Ovary (tissue), 9 donors: ENCODE data around the gene ERN1. TPM values are rescaled to one million over a fixed set of nuclear protein-coding genes. Genes with fewer than 3 reads are reported as not detected.

Experiments
- DNase-seq, 5 donors: peaks; one replicate each; pipeline ENCODE4 v3.0.0-alpha.2; 2019 to 2020
- H3K27ac ChIP-seq, 2 donors: fragments of 200-600 bp; one replicate each; pipeline versions ENCODE4 v1.5.1 to v1.8.0; 2019 to 2022
- H3K27me3 ChIP-seq: fragments of 200-600 bp; one replicate; pipeline ENCODE4 v1.8.0; 2022
- H3K36me3 ChIP-seq: fragments of 200-600 bp; sonication (generic); one replicate; pipeline ENCODE4 v1.5.1; 2019
- H3K4me1 ChIP-seq: one replicate; pipeline ENCODE4 v1.8.1; 2013; ENCODE audit warnings: mild to moderate bottlenecking, moderate library complexity; ENCODE audit not compliant: insufficient read depth
- H3K4me3 ChIP-seq: fragments of 200-600 bp; sonication (generic); one replicate; pipeline ENCODE4 v1.5.1; 2017
- H3K9me3 ChIP-seq, 2 donors: fragments of 200-600 bp in 1 of 2; sonication (generic) in 1 of 2; one replicate each; pipeline versions ENCODE4 v1.5.1 to v1.8.1; 2013 to 2019; ENCODE audit warnings: mild to moderate bottlenecking in 1 of 2, moderate library complexity in 1 of 2
- EP300 ChIP-seq: sonication (generic); formaldehyde crosslinking; IDR thresholded peaks from one replicate; pipeline ENCODE4 v1.6.1; 2017; ENCODE audit warnings: antibody characterized with exemption
- POLR2A ChIP-seq: fragments of 450-650 bp; IDR thresholded peaks from one replicate; pipeline ENCODE4 v1.6.1; 2017; ENCODE audit warnings: antibody characterized with exemption, mild to moderate bottlenecking, moderate library complexity
- WGBS, 3 donors: extraction: QIAGEN DNeasy Blood & Tissue Kit in 1 of 3; methylation state at CpG; one replicate each; pipeline versions ENCODE4 v1.1.5 to v1.1.7; 2013 to 2017; 5-methylcytosine and 5-hydroxymethylcytosine counted together
- intact Hi-C, 4 donors: fragments of 100-400 bp; cut with DNase I; formaldehyde crosslinking; loops; one replicate each; pipeline versions ENCODE4 v1.11.0 to v1.15.1; 2022 to 2023
- polyA plus RNA-seq, 2 donors: library from polyadenylated mRNA; stranded (reverse); fragments of 200-250 nt in 1 of 2; fragments of 350-450 nt in 1 of 2; fragmentation: Illumina TruSeq in 1 of 2; extraction: RNeasy Lipid Tissue Mini Kit (QIAGEN cat#74804) in 1 of 2; gene quantifications; one replicate each; pipeline ENCODE4 v1.2.3, GENCODE V29; 2013 to 2014
- total RNA-seq, 7 donors: library from RNA; depleted of rRNA in 2 of 7; stranded (reverse); fragments of >200 nt in 2 of 7; fragmentation: NEBNext Ultra II Directional in 3 of 7; extraction: Animal tissue kit (Norgen Biotek cat#: 25700) in 3 of 7; gene quantifications; one replicate each; pipeline versions ENCODE4 v1.1.0 to v1.2.4, GENCODE V29; 2016 to 2023
- TF ChIP-seq, protein P1 (sequence below), 3 donors: fragments of 450-650 bp in 2 of 3; fragments of 200-600 bp in 1 of 3; IDR thresholded peaks; one replicate each; pipeline versions ENCODE4 v1.5.1 to v1.8.0; 2016 to 2022; ENCODE audit warnings: antibody characterized with exemption in 3 of 3, mild to moderate bottlenecking in 1 of 3
- donor health status: DM: no; HTN: no; CAD: no; lungs with moderate emphysema.
- donor health status: DM: no; HTN: no; CAD: no.
- donor health status: Bipolar disorder and iron deficiency.
- donor health status: DM: yes; HTN: yes; CAD: no.
- donor health status: DM: no; HTN: no; CAD: no.
- donor health status: DM: yes; HTN: yes; CAD: no.

The ERN1 gene
- total and polyA plus RNA-seq, 9 donors = 8.1 to 73.4 (median 30.4) TPM

DNA sequence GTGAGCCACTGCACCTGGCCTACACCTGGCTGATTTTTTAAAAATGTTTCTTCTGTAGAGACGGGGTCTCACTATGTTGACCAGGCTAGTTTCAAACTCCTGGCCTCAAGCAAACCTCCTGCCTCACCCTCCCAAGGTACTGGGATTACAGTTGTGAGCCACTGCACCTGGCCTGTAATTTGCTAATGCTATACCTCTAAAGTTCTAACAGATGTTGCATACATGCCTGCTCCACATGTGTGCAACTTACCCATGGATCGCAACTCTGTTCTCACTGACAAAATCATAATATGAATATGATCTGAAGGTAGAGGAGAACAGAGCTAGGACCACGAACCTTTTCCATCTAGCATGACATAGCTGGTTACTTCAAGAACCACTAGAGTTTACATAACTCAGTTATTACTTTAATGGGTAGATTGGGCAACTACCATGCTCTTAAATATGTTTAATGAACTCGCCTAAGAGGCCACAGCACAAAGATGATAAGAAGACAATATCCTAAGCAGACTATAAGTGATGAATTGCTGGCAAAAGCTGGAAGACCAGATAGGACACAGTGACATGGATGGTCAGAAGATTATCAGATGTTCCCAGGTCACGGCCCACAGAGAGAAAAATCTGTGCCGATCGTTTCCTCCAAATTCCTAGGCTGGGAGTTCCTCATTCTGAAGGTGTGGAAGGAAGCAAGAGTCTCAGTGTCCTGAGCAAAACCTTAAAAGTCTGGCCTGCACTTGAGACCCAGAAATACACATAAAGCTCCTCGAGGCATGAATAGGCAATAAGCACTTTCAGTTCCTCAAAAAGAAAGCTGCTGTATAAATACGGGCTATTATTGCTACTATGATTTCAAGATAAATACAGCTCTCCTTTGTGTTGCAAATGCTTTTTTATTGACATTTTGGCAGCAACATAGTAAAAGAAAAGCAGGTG, 55.9 kb downstream of the ERN1 start:
- H3K27ac ChIP-seq = no peak overlapping the region
- no peaks in the 10 kb centered on the region for H3K27me3 ChIP-seq
- 87 to 90% (median 88%) methylated on average over 9 of the region's 9 CpGs for WGBS, 3 donors
- intact Hi-C loops = no loop called here
- peaks cover 3% of the 10 kb centered on the region for H3K36me3 ChIP-seq
- DNase-seq = no peak
- TF ChIP-seq, protein P1, sequence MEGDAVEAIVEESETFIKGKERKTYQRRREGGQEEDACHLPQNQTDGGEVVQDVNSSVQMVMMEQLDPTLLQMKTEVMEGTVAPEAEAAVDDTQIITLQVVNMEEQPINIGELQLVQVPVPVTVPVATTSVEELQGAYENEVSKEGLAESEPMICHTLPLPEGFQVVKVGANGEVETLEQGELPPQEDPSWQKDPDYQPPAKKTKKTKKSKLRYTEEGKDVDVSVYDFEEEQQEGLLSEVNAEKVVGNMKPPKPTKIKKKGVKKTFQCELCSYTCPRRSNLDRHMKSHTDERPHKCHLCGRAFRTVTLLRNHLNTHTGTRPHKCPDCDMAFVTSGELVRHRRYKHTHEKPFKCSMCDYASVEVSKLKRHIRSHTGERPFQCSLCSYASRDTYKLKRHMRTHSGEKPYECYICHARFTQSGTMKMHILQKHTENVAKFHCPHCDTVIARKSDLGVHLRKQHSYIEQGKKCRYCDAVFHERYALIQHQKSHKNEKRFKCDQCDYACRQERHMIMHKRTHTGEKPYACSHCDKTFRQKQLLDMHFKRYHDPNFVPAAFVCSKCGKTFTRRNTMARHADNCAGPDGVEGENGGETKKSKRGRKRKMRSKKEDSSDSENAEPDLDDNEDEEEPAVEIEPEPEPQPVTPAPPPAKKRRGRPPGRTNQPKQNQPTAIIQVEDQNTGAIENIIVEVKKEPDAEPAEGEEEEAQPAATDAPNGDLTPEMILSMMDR (IDR thresholded peaks at IDR 0.05) = no peak
- TF ChIP-seq EP300 (no peak), POLR2A (no peak)
- peaks cover 0 to 8% of the 10 kb centered on the region in 2 donors for H3K9me3 ChIP-seq
- H3K4me1 ChIP-seq = no peaks in the 10 kb centered on the region
- no peak overlapping the region for H3K4me3 ChIP-seq

DNA sequence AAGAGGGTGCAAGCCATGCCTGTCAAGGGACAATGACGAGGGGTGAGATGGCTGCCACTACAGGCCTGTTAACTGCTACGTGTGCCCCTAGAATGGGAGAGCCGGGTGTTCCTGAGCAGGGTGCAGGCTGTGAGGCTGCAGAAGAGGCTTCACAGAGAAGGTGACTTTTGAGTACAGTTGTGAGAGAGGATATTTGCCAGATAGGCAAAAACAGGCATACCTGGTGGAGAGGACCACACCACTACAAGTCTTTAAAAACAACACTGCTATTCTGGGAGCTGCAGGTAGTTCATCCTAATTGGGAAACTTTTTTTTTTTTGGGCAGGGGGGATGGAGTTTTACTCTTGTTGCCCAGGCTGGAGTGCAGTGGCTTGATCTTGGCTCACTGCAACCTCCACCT, 58.8 kb downstream of the ERN1 start:
- TF ChIP-seq, protein P1 (IDR thresholded peaks at IDR 0.05) = no peak
- TF ChIP-seq POLR2A (no peak), EP300 (no peak)
- H3K4me1 ChIP-seq = no peaks in the 10 kb centered on the region
- WGBS, 3 donors = 96 to 99% (median 98%) methylated on average over 3 of the region's 3 CpGs
- no peaks in the 10 kb centered on the region for H3K27me3 ChIP-seq
- H3K27ac ChIP-seq = no peak overlapping the region
- H3K9me3 ChIP-seq = peaks cover 0 to 8% of the 10 kb centered on the region in 2 donors
- peaks cover 3% of the 10 kb centered on the region for H3K36me3 ChIP-seq
- intact Hi-C loops = no loop called here
- no peak overlapping the region for H3K4me3 ChIP-seq
- no peak for DNase-seq

DNA sequence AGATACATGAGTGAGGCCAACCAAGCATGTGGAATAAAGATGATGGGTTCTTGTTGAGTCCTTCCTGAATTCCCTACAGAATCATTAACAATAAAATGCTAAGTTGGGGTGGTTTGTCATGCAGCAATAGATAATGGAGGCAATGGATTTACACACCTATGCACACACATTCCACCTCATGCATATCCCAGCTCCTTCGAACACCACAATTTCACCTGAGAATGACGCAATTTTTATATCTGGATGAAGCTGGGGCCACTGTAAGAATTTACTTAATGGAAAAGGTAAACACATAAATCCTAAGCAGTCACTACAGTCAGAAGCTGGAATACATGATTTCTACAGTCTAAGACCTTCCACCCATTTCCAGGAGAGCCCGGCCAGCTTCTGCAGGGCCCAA, 59.7 kb downstream of the ERN1 start:
- intact Hi-C loops = no loop called here

DNA sequence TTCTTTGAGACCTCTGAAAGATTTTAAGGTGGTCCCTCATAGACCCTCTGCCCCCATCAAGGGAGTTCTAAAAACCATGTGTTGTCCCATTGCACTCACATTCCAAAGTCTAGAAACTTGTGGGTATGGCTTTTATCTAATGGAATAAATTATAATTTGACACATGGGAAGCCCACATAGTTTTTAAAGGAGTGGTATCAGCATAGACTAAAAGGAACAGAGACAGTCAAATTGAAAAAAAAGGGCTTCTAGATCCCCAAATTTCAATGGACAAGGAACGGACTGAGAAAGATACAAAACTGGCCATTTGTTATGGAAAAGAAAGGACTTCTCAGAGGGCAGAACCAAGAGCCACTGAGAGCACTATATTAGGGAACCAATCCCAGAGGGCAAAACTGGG, 60.8 kb downstream of the ERN1 start:
- Histone ChIP-seq H3K27ac (no peak overlapping the region), H3K4me1 (no peaks in the 10 kb centered on the region), H3K36me3 (peaks cover 3% of the 10 kb centered on the region), H3K27me3 (no peaks in the 10 kb centered on the region), H3K4me3 (no peak overlapping the region), H3K9me3 (peaks cover 0 to 8% of the 10 kb centered on the region in 2 donors)
- 96 to 100% (median 98%) methylated on average over 1 of the region's 1 CpG for WGBS, 3 donors
- intact Hi-C loops = no loop called here
- TF ChIP-seq EP300 (no peak), POLR2A (no peak)
- TF ChIP-seq, protein P1 (IDR thresholded peaks at IDR 0.05) = no peak
- no peak for DNase-seq

More for the DNA sequence above, 59.7 kb downstream of the ERN1 start:
- H3K27me3 ChIP-seq = no peaks in the 10 kb centered on the region
- H3K36me3 ChIP-seq = peaks cover 3% of the 10 kb centered on the region
- no peaks in the 10 kb centered on the region for H3K4me1 ChIP-seq
- no peak overlapping the region for H3K27ac ChIP-seq
- DNase-seq = no peak
- 97 to 98% (median 98%) methylated on average over 3 of the region's 3 CpGs for WGBS, 3 donors
- H3K9me3 ChIP-seq = peaks cover 0 to 8% of the 10 kb centered on the region in 2 donors
- H3K4me3 ChIP-seq = no peak overlapping the region
- TF ChIP-seq, protein P1 (IDR thresholded peaks at IDR 0.05) = no peak
- no peak for TF ChIP-seq EP300
- no peak for TF ChIP-seq POLR2A
